ENCODE results near the gene SHISAL1.

The SHISAL1 gene

DNA sequence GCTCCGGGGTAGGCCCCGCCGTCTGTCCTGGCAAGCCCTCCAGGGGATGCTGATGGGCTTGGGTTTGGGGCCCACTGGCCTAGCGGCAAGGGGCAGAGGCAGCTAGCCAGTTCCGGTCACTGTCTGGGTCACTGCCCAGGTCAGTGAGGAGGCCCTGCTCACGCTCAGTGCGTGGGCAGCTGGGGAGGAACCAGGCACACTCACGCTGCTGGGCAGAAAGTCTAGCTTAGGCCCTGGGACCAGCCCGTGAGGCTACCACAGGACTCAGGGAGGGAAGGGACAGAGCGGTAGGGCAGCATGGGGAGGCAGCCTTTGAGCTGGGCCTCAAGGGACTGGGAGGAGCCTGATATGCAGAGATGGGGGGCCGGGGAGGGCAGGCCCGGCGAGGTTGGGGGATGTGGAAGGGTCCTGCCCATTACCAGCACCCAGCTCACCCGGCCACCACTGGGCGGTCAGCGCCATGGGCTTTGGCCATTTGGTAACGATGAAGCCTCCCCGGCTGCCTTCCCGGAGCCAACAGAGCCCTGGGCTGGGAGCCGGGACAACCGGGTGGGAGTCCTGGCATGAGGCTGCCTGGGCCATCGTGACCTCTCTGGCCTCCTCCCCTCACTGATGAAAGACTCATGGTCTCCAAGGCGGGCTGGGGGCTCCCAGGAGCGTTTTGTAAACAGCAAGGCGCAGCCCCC is 14.2 kb downstream of the SHISAL1 start:
- DNase-seq: no peak

DNA sequence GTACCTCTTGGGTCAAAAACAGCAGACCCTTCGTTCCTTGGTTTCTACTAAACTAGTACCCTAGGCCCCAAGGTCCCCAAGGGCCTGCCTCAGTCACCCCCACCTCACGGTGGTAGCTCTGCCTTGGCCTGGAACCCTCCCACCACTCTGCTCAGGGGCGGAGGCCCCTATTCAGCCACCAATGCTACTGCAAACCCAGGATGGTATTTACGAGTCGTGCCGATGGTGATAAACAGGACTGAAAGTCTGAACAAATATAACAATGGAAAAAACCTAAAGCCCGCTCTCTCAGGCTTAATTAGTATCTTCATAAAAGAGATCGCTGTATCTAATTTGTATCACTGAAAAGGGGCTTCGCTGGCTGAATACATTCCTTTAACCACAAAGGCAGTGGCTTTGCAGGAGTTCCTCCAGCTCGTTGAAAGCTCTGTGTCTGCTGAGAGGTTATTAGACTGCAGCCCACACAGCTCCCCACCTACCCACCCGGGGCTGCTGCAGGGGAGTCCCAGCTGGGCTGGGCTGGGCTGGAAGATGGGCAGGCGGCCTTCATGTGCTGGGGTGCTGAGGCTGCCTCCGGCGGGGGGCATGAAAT is 15.2 kb downstream of the SHISAL1 start:
- no peak for DNase-seq

DNA sequence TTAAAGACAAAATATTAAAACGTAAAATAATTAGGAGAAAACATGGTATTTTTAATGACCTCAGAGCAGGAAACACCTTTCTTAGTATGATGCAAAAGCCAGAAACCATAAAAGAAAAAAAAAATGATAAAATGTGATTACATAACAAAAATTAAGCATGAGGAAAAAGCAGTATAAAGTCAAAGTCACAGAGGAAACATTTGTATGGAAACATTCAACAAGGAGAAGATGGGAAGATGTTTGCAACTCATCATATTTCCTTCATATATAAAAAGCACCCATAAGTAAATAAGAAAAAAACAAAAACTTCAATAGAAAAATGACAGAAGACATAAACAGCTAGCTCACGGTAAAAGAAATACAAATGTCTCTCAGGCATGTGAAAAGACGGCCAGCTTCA is 17.3 kb downstream of the SHISAL1 start:
- no peak for DNase-seq

DNA sequence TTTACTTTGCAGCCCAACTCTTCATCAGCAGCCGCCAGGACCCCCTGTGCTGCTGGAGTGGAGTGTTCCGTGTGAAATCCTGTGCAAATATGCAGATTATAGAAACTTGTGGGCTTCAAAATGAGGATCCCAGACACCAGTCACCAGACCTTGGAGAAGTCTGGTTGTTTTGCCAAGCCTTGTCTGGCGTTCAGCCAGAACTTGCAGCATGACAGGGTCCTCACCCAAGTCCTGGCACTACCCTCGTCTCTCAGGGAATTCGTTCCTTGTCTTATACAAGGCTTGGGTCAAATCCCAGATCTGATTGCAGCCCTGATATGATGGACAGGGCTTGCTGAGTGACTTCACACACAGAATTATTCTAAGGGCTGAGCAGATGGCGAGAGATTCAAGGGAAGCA is 18.9 kb downstream of the SHISAL1 start:
- no peak for DNase-seq

DNA sequence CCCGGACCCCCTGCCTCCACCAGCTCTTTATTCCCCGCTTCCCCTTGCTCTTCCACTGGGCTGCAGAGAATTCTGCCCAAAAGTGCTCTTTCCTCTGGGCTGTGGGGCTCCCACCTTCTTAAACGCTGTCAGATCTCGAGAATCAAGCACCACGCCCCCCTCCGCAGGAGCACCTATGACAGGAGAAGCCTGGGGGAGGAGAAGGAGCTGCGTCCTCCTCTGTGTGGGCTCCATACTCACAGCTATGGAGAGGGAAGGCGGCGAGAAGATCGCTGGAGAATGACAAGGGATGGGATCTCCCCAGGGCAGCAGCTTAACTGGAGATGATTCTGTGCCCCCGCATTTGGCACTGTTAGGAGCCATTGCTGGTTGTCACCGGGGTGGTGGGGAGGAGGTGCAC is 19.7 kb downstream of the SHISAL1 start:
- no peak for DNase-seq

DNA sequence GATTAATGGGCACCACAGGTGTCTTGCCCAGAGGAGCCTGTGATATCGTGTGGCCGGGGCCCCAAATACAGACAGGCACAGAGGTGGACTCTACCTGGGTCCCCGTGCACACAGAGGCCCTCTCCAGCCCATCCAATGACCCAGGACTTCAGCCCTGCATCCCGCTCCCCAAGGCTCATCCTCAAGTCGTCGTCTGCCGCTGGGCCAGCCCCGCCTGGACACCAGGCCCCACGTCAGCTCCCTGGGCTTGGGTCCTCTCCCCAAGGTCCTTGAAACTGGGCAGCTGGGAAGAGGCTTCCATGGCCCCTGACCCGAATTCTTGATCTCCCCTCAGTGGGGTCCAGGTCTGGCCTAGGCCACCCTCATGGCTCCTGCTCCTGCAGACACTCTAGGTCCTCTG is 20.2 kb downstream of the SHISAL1 start:
- DNase-seq: no peak

DNA sequence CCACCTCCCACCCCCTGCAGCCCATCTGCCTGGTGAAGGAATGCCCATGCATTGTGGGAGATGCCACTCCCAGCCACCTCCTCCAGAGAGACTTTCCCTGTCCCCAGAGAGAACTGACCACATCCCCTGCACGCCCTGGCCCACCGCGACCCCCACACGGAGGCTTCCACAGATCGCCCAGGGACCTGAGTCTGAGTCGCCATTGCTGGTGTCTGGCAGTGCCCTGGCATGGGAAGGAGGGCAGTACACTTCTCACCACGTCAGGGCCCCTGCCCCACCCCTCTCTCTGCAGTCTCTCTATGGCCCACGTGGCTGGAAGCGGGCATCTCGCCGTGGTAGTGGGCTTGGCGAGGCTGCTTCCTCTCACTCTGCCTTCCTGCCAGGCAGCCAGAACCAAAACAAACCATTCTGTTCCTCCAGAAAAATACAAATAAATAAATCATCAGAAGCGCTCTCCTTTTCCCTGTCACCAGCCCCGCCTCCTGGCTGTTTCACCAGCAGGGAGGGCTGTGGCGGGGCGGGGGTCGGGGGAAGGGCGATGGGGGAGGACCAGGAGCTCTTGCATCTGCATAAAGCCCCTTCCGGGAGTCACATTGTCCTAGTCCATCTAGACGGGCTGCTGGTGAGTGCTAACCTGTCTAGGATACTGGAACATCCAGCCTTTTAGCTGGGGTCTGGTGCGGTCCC is 20.9 kb downstream of the SHISAL1 start:
- DNase-seq: no peak

DNA sequence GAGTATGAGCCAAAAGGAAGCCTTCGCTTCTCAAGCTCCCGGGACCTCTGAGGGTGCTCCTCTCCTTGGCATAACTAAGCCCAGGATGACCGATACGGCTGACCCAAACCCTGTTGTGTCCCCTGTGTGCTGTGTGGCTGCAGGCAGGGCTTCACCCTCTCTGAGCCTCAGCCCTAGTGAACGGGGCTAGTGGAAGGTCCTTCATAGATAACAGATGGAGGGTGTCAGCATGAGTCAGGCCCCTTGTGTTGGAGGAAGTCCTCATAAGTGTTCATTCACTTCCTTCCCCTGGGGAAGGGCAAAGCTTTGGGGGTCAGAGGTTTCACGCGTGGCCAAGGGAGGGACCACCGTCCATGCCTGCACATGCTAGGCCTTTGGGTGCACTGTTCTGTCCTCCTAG is 21.5 kb downstream of the SHISAL1 start:
- DNase-seq: no peak

DNA sequence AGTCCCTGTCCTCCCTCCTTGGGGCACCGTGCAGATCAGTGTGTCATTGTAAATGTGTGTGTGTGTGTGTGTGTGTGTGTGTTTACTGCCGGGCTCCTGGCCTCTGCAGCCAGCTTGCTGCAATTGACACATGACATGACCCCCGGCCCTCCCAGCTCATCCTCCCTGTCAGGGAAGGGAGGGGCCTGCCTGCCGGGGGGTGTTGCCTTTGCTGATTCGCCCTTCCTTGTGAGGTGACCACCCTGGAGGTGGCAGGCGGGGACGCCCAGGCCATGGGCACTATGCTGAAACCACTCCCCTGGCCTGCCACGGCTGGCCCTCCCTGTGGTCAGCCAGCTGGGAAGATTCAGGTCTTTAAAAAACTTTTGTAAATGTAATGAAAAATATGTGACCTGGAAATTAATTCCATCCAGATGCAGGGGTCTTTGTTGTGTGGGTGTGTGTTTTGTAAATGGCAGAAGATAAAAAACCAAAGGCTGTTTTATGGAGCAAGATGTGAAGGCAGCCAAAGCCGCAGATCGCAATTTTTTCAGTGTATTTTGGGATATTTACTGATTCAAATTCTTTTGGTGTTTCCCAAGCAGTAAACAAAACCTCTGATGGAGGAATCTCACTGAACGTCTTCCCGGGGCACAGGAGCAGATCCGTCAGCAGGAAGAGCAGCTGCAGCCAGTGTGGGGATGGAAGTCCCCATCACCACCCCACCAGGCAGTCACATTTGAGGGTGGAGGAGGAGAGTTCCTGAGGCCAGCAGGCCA is 23.2 kb downstream of the SHISAL1 start:
- DNase-seq: no peak

DNA sequence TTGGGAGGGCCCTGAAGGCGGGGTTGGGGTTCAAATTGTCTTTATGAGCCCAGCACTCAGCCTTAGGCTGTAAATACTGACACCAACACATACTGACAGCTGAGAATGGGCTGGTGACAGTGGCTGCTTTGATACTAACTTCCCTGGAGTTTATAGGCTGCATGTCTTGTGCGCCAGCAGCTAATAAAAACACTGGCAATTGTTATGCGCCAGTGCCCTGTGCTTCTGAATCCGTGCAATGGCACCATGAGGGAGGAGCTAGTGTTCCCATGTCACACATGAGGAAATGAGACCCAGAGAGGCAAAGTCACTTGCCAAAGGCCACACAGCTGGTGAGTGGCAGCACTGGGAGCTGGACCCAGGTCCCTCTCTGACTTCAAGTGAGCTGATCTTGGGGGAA is 23.8 kb downstream of the SHISAL1 start:
- DNase-seq: no peak

DNA sequence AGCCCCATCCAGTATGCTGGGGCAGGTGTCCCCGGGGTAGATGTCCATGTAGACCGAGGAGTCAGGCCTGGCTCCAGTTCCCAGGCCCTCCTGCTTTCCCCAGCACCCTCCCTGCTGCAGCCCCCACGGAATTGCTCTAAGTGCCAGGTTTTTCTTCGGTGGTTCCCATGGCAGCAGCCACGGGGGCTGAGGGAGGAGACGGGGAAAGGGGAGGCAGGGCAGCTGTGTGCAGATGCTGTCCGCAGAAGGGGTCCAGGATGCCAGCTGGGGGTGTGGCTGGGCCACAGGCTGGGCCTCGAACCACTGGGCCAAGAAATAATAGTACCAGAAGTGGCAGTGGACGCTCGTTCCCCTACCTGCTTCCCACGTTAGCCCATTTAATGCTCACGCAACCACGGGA is 25.0 kb downstream of the SHISAL1 start:
- no peak for DNase-seq

DNA sequence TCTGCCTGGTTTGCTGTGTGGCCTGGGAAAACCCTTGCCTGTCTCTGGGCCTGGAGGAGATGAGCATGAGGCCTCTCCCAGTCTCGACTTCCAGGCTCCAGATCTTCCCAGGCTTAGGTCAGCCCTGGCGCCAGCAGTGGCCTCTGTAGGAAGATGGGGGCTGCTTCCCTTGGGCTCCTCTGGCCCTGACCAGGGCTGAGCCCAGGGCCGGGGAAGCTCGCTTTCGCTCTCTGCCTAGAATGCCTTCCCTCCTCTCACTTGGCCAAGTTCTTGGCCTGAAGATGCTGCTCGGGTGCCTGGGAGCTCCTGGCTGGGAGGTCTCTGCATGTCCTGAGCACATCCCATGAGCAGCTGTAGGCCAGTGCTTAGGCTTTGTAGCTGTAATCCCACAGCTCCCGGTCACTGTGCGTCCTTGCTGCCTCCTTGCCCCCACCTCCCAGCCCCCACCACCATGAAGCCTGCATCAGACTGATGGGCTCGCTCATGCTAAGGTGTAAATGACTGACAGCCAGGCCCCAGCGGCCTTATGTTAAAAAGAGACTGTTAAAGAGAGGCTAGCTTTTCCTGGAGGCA is 25.5 kb downstream of the SHISAL1 start:
- no peak for DNase-seq

DNA sequence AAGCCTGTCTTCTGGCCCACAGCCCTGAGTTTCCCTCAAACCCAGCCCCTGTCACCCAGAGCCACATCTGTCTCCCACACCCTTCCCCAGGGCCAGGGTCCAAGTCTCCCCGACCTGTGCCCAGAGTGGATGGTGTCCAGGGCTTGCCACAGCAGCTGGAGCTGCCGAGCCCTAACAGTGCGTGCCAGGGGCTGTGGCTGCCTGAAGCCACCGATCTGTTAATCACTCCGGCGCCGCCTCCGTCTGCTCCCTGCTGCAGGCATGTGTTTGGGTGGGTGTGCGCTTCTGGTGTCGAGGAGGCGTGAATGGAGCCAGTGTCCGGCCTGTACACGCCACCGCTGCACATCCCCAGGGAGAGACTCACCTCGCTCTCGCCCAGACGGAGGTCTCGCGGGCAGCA is 26.1 kb downstream of the SHISAL1 start:
- DNase-seq: no peak

DNA sequence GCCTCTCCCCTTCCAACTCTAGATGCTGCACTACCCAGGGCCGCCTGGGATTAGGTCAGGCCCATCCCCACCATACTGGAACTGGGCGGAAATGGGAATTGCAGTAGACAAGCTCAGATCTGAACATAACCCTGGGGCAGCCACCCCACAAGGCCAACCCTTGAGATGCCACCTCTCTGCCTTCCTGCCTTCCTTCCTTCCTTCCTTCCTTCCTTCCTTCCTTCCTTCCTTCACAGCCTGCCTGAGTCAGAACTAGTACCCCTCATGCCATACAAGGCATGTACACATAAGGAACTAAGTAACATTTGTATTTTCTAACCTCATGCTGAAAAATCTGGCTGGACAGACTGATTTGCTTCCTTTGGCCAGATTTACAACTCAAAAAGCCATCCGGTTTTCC is 28.0 kb downstream of the SHISAL1 start:
- DNase-seq: no peak

DNA sequence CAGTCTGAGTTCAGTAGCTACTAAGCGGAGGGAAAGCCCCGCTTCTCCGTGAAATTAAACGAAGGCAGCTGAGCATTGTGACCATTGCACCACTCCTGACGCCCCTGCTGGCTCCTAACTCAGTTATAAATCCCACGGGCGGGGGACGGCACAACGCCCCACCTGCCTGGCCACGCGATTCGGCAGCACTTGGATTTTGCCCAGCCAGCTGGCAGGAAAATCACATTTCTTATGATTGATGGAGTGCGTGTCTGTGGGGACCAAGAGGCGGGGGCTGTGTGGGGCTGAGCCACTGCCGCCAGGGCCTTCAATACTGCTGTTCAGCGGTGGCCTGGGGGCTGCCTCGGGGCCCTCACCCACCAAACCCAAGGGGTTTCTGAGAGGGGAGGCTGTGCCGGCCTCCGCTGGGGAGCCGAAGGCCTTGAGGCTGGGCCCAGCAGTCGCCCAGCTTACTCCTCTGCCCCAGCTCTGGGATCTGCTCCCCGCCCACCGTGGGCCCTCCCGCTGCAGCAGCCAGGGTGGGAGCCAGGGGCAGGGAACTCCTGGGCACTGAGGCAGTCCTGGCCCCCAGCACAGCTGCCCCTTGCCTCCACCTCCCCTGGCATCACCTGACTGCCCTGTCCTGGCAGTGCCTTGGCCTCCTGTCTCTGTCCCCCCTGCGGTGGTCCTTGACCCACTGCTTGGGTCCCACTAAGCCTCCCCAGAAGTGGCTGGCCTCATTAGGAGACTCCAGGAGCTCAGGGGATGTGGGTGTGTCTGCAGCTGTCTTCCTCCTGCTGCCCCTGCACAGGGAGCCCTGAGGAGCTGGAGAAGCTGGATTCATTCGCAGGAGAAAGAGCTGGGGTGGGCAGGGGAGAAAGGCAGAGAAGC is 30.7 kb downstream of the SHISAL1 start:
- no peak for DNase-seq

DNA sequence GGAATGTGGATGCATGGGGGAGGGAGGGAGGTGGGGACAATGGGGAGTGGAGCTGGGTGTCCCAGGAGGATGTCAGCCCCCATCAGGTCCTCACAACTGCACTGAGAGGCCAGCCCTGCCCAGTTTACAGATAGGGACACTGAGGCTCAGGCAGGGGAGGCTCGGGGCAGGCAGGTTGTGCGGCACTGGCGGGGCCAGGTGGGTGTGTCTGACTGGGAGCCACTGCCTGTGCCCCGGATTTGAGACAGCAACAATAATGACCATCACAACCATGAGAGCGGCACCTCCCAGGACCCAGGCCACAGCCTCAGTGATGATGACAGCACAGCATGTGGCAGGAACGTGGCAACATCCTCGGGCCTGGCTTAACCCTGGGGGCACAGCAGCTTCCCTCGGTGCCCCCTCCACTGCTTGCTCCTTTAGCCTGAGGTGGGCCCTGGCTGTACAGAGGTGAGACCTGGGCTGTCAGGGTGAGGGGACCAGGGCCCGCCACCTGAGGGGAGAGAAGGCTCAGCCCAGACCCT is 32.0 kb downstream of the SHISAL1 start:
- DNase-seq: no peak

DNA sequence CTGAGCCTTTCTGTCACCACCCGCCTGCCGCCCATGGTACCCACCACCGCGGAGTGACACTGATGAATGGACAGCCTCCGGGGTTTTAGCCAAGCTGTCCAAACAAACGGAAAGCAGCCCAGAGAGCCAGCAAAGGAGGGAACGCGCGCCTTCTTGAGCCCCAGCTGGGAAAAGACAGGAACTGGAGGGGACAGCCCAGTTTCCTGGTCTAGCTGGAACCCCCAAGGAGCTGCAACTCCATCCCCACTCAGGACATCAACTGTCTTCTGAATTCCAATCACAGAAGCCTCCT is 33.7 kb downstream of the SHISAL1 start:
- no peak for DNase-seq

DNA sequence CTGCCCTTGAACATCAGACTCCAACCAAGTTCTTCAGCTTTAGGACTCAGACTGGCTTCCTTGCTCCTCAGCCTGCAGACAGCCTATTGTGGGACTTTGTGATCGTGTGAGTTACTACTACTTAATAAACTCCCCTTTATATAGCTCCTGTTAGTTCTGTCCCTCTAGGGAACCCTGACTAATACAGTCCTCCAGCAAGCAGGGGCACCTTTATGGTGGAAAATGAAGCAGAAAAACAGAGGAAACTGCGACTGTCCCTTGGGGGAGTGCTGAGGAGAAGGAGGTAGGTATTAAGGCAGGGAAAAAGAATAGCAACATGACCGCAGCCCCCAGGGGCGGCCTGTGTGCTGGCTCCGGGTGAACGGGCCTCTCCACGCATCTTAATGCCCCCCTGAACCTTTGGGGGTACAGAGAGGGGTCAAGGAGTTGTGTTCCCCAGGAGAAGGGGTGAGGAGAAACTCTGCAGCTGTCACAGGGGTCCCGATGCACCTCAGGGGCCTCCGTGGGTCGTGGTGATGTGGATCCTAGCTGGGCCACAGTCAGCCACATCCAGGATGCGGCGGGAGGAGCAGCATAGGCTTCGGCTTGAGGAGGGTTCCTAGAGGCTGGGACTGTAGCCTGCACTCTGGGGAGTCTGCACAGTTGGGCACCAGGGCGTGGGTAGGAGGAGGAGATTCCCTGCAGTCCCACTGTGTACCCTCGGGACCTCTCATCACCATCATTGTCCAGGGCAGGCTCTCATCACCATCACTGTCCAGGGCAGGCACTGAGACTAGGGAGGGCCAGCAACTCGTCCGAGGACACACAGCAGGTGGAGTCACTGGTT is 34.3 kb downstream of the SHISAL1 start:
- no peak for DNase-seq

DNA sequence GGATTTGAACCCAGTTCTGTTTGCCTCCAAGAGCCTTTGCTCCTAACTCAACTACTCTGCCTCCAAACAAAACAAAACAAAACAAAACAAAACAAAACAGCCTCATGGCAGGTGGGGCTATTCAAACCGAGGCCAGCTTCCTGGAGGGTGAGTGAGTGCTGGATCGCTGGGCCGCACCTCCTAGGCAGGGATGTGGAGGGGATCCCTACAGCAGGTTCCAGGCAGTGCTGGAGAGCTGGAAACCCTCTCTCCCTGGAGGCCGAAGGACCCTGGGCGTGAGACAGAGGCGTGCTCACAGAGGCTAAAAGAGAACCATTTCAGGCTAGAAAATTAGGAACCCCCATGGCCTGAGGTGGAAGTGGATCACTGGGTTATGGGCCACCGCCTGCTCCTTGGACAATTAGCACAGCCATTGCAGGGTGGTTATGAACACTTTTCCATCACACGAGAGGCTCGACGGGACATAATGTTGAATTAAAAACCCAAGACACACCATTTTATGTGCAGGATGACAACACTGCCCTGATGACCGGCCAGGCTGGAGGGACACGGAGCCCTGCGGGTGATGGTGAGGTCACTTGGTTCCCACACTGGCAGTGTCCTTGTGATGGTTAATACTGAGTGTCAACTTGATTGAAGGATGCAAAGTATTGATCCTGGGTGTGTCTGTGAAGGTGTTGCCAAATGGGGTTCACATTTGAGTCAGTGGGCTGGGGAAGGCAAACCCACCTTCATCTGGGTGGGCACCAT is 35.2 kb downstream of the SHISAL1 start:
- no peak for DNase-seq

DNA sequence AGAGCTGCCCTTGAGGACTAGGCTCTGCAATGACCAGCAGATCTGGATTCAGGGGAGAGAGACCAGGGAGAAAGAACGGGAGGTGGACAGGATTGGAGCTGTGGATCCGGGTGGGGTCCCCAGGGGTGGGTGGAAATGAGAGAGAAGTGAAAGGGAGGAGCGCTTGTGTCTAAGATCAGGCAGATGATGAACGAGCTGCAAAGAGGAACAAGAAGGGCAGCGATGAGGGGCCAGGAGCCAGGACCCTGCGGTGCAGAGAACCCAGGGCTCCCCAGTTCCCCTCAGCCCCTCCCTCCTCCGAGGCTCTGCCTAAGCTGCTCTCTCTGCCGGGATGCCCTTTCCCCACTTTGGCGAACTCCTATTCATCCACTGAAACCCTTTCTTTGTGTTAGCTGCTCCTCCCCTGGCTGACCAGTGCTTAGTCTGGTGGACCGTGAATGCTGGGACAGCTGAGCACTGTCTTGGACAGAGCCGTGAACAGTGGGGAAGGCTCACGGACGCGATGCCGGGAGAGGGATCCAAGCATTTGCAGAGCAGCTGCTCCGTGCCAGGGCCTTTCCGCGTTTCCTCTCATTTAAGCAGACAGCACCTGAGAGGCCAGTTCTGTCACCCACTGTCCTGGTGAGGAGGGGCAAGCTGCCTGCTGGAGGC is 35.9 kb downstream of the SHISAL1 start:
- no peak for DNase-seq

Data from SIG-M5 (cell line).